IMR-90 (cell line): ENCODE measurements around the gene TECPR2. TPM values are rescaled to one million over a fixed set of nuclear protein-coding genes. Genes with fewer than 3 reads are reported as not detected.

Source experiments
- ATAC-seq: fragments of 200-7000 bp; cut with Tn5 transposase; 2 replicates; pipeline ENCODE4 v1.9.1; 2020; ENCODE audit warnings: low read depth, mild to moderate bottlenecking, moderate library complexity
- BruUV-seq: library from RNA; stranded (reverse); fragments of 400-500 nt; replicated peaks from 2 replicates; lab custom pipeline; 2021; lab: Mats Ljungman, UMichigan
- CTCF ChIA-PET: fragments of 300-600 bp; formaldehyde crosslinking; extraction: SDS; loops from one replicate; lab custom pipeline; 2021; ENCODE audit warnings: antibody characterized with exemption; lab: Yijun Ruan, JAX
- POLR2A ChIA-PET: fragments of 300-600 bp; sonication (Branson Sonifier 250); formaldehyde crosslinking; loops from one replicate; lab custom pipeline; 2022; ENCODE audit warnings: antibody characterized with exemption; ENCODE audit not compliant: unreplicated experiment; lab: Charles Lee
- DNase-seq: peaks from one replicate; pipeline ENCODE4 v3.0.0; 2013
- H2AFZ ChIP-seq: replicated peaks from 2 replicates; pipeline ENCODE3; 2013; ENCODE audit warnings: low read length, mild to moderate bottlenecking; ENCODE audit not compliant: poor library complexity
- H2AK5ac ChIP-seq: 2 replicates; pipeline ENCODE4 v1.6.1; 2013; ENCODE audit warnings: low read depth, low read length, inconsistent platforms
- H2AK9ac ChIP-seq: replicated peaks from 2 replicates; pipeline ENCODE3; 2013; ENCODE audit warnings: mild to moderate bottlenecking, low read depth, low read length, moderate library complexity; ENCODE audit not compliant: poor library complexity
- H2BK120ac ChIP-seq: 2 replicates; pipeline ENCODE4 v1.6.1; 2013; ENCODE audit warnings: low read depth, low read length, inconsistent platforms
- H2BK15ac ChIP-seq: 3 replicates; pipeline ENCODE4 v1.6.1; 2013; ENCODE audit warnings: low read depth, low read length, inconsistent platforms
- H2BK20ac ChIP-seq: 2 replicates; pipeline ENCODE4 v1.6.1; 2013; ENCODE audit warnings: low read depth, mild to moderate bottlenecking, inconsistent platforms, low read length, moderate library complexity
- H2BK5ac ChIP-seq: 2 replicates; pipeline ENCODE4 v1.6.1; 2013; ENCODE audit warnings: mild to moderate bottlenecking, low read depth, low read length, inconsistent platforms; ENCODE audit not compliant: poor library complexity, severe bottlenecking
- H3K14ac ChIP-seq: replicated peaks from 2 replicates; pipeline ENCODE4 v1.6.1; 2013; ENCODE audit warnings: low read depth, low read length, inconsistent platforms
- H3K18ac ChIP-seq: 2 replicates; pipeline ENCODE4 v1.6.1; 2013; ENCODE audit warnings: low read depth, low read length, control low read depth
- H3K23ac ChIP-seq: 2 replicates; pipeline ENCODE4 v1.6.1; 2013; ENCODE audit warnings: low read depth, low read length, inconsistent platforms
- H3K27ac ChIP-seq: 2 replicates; pipeline ENCODE4 v1.5.1; 2013; ENCODE audit warnings: mild to moderate bottlenecking, control low read depth, low read length; ENCODE audit not compliant: insufficient read depth
- H3K27me3 ChIP-seq: 2 replicates; pipeline ENCODE4 v1.6.1; 2013; ENCODE audit warnings: low read length; ENCODE audit not compliant: control insufficient read depth, insufficient read depth
- H3K36me3 ChIP-seq: 2 replicates; pipeline ENCODE4 v1.6.1; 2013; ENCODE audit warnings: low read length, mixed read lengths; ENCODE audit not compliant: control insufficient read depth, insufficient read depth
- H3K4ac ChIP-seq: 2 replicates; pipeline ENCODE4 v1.6.1; 2013; ENCODE audit warnings: low read depth, low read length, inconsistent platforms
- H3K4me1 ChIP-seq: 2 replicates; pipeline ENCODE4 v1.6.1; 2013; ENCODE audit warnings: low read length, mixed read lengths; ENCODE audit not compliant: control insufficient read depth, insufficient read depth
- H3K4me2 ChIP-seq: 2 replicates; pipeline ENCODE4 v1.6.1; 2013; ENCODE audit warnings: low read depth, mild to moderate bottlenecking, control low read depth, low read length, moderate library complexity
- H3K4me3 ChIP-seq: 2 replicates; pipeline ENCODE4 v1.5.1; 2013; ENCODE audit warnings: low read depth, mild to moderate bottlenecking, control low read depth, low read length, moderate library complexity; ENCODE audit not compliant: insufficient read depth
- H3K56ac ChIP-seq: 2 replicates; pipeline ENCODE4 v1.6.1; 2013; ENCODE audit warnings: low read length, inconsistent platforms; ENCODE audit not compliant: insufficient read depth; ENCODE audit errors: extremely low read depth
- H3K79me1 ChIP-seq, 2 experiments: 2 replicates each; pipeline ENCODE4 v1.6.1; 2013; ENCODE audit warnings: low read length in 2 of 2, inconsistent platforms in 1 of 2, low read depth in 1 of 2
- H3K9ac ChIP-seq: 2 replicates; pipeline ENCODE4 v1.6.1; 2013; ENCODE audit warnings: low read depth, low read length, control low read depth
- H3K9me1 ChIP-seq: 2 replicates; pipeline ENCODE4 v1.6.1; 2013; ENCODE audit warnings: low read length, inconsistent platforms; ENCODE audit not compliant: insufficient read depth
- H3K9me3 ChIP-seq: 2 replicates; pipeline ENCODE4 v1.6.1; 2013; ENCODE audit warnings: low read length; ENCODE audit not compliant: control insufficient read depth, insufficient read depth
- H4K20me1 ChIP-seq: 2 replicates; pipeline ENCODE4 v1.6.1; 2013; ENCODE audit warnings: low read length, inconsistent platforms; ENCODE audit not compliant: insufficient read depth
- H4K5ac ChIP-seq: 2 replicates; pipeline ENCODE4 v1.6.1; 2013; ENCODE audit warnings: mild to moderate bottlenecking, low read depth, low read length, control low read depth
- H4K8ac ChIP-seq, 2 experiments: 2 replicates each; pipeline ENCODE4 v1.6.1; 2013; ENCODE audit warnings: low read depth in 2 of 2, low read length in 2 of 2, control low read depth in 1 of 2, inconsistent platforms in 1 of 2
- H4K91ac ChIP-seq: 2 replicates; pipeline ENCODE4 v1.6.1; 2013; ENCODE audit warnings: low read depth, low read length, inconsistent platforms; ENCODE audit not compliant: insufficient read depth
- CEBPB ChIP-seq: IDR thresholded peaks from 2 replicates; pipeline ENCODE4 v1.6.1; 2012; ENCODE audit warnings: low read depth, low read length, improper control_type of control experiment
- CHD1 ChIP-seq: IDR thresholded peaks from 2 replicates; pipeline ENCODE4 v1.6.1; 2012; ENCODE audit warnings: low read depth, low read length, improper control_type of control experiment
- CTCF ChIP-seq: conservative IDR thresholded peaks from 2 replicates; pipeline ENCODE4 v1.5.1; 2012; ENCODE audit warnings: mild to moderate bottlenecking, low read depth, low read length, improper control_type of control experiment
- FOS ChIP-seq: fragments of 150-350 bp; IDR thresholded peaks from 2 replicates; pipeline ENCODE4 v1.6.1; 2016; ENCODE audit warnings: low read depth, low read length
- MAFK ChIP-seq: IDR thresholded peaks from 2 replicates; pipeline ENCODE4 v1.6.1; 2012; ENCODE audit warnings: low read depth, low read length, improper control_type of control experiment
- MAZ ChIP-seq: IDR thresholded peaks from 2 replicates; pipeline ENCODE4 v1.6.1; 2012; ENCODE audit warnings: low read depth, mild to moderate bottlenecking, low read length, improper control_type of control experiment, moderate library complexity, borderline replicate concordance
- MXI1 ChIP-seq: IDR thresholded peaks from 2 replicates; pipeline ENCODE4 v1.6.1; 2012; ENCODE audit warnings: low read depth, mild to moderate bottlenecking, low read length, moderate library complexity, borderline replicate concordance
- NFE2L2 ChIP-seq: fragments of 150-350 bp; IDR thresholded peaks from 2 replicates; pipeline ENCODE4 v1.6.1; 2016; ENCODE audit warnings: low read depth, mild to moderate bottlenecking, low read length
- POLR2A ChIP-seq: IDR thresholded peaks from 2 replicates; pipeline ENCODE4 v1.6.1; 2012; ENCODE audit warnings: mild to moderate bottlenecking, low read depth, low read length
- RAD21 ChIP-seq: IDR thresholded peaks from 2 replicates; pipeline ENCODE4 v1.6.1; 2012; ENCODE audit warnings: low read length, improper control_type of control experiment
- RFX5 ChIP-seq: IDR thresholded peaks from 2 replicates; pipeline ENCODE4 v1.8.0; 2012; ENCODE audit warnings: low read depth, mild to moderate bottlenecking, low read length, moderate library complexity
- SMC3 ChIP-seq: fragments of 150-350 bp; IDR thresholded peaks from 2 replicates; pipeline ENCODE4 v1.6.1; 2016; ENCODE audit warnings: low read depth, mild to moderate bottlenecking, antibody characterized with exemption, low read length, moderate library complexity
- USF2 ChIP-seq: fragments of 150-350 bp; IDR thresholded peaks from 2 replicates; pipeline ENCODE4 v1.6.1; 2017; ENCODE audit warnings: mild to moderate bottlenecking, antibody characterized with exemption, low read length, low read depth
- WGBS, 2 experiments: methylation state at CpG; one replicate each; pipeline versions ENCODE4 v1.1.5 to v1.1.7; 2013; ENCODE audit warnings: missing lambda C conversion rate in 2 of 2; ENCODE audit not compliant: insufficient read length in 1 of 2; ENCODE audit errors: extremely low coverage in 2 of 2; 5-methylcytosine and 5-hydroxymethylcytosine counted together
- dilution Hi-C: fragments of 300-500 bp; cut with HindIII; formaldehyde crosslinking; loops from one replicate; pipeline ENCODE4 v1.14.3; 2018; ENCODE audit warnings: low sequenced_read_pairs; ENCODE audit not compliant: unreplicated experiment
- in situ Hi-C: fragments of 300-500 bp; cut with MboI; formaldehyde crosslinking; loops from 3 replicates; pipeline ENCODE4 v1.14.3; 2019; ENCODE audit warnings: low sequenced_read_pairs, inconsistent platforms, mixed read lengths
- intact Hi-C: fragments of 100-400 bp; cut with micrococcal nuclease; formaldehyde crosslinking; loops from 2 replicates; pipeline ENCODE4 v1.10.0; 2022
- polyA plus RNA-seq, 3 experiments: library from polyadenylated mRNA; depleted of rRNA; stranded (reverse); fragments of >200 nt; gene quantifications; 2 replicates each; pipeline ENCODE4 v1.2.3, GENCODE V29; 2012; ENCODE audit warnings: low replicate concordance in 1 of 3
- total RNA-seq: library from RNA; depleted of rRNA; stranded (reverse); fragments of >200 nt; gene quantifications from 2 replicates; pipeline ENCODE4 v1.2.3, GENCODE V29; 2012

Gene TECPR2
- total and polyA plus RNA-seq, 2 of the 4 experiments (the other 2 are of a cell fraction) = 9.5 to 11.7 TPM

GRCh38 chr14:102452302-102452701 lies 89.6 kb downstream of the TECPR2 start:
- Histone ChIP-seq H3K27ac (no peak overlapping the region), H3K27me3 (no peaks in the 10 kb centered on the region), H4K91ac (no peak overlapping the region), H3K4ac (no peak overlapping the region), H2BK120ac (no peak overlapping the region), H2AK5ac (no peak overlapping the region), H3K36me3 (peaks cover 41% of the 10 kb centered on the region), H2BK20ac (no peak overlapping the region), H4K8ac (no peak overlapping the region), H2AK9ac (no peak overlapping the region), H2BK15ac (no peak overlapping the region), H3K4me3 (no peak overlapping the region), H3K14ac (no peak overlapping the region), H4K5ac (no peak overlapping the region), H3K4me2 (no peak overlapping the region), H2BK5ac (no peak overlapping the region), H3K9me1 (no peaks in the 10 kb centered on the region), H4K20me1 (no peaks in the 10 kb centered on the region), H2AFZ (peak overlapping the region; percentile 26), H3K18ac (no peak overlapping the region), H3K9ac (no peak overlapping the region), H3K4me1 (no peaks in the 10 kb centered on the region), H3K79me1 (no peaks in the 10 kb centered on the region), H3K9me3 (no peaks in the 10 kb centered on the region), H3K23ac (no peak overlapping the region), H3K56ac (no peak overlapping the region)
- dilution Hi-C loops (no loop called here), intact Hi-C loops (no loop called here), in situ Hi-C loops (no loop called here)
- POLR2A ChIA-PET = no interaction called here
- no TSS peak for BruUV-seq
- ATAC-seq = no peak
- CTCF ChIA-PET = interaction anchor here (0.9 to 1.0 kb wide), 2 partner anchors 13 to 14 kb away, joined by 3 to 4 read pairs; no protein-coding TSS in a partner anchor
- 97% methylated on average over 17 of the region's 24 CpGs; no CpG with 5 or more reads in 1 of the 2 experiments for WGBS, 2 experiments
- no peak for DNase-seq
- TF ChIP-seq RFX5 = no peak
- TF ChIP-seq RAD21 = no peak
- TF ChIP-seq FOS = no peak
- TF ChIP-seq CEBPB = no peak
- no peak for TF ChIP-seq CHD1
- no peak for TF ChIP-seq MAFK
- no peak for TF ChIP-seq NFE2L2
- no peak for TF ChIP-seq SMC3
- TF ChIP-seq MXI1 = no peak
- no peak for TF ChIP-seq MAZ
- no peak for TF ChIP-seq POLR2A
- TF ChIP-seq CTCF = no peak
- no peak for TF ChIP-seq USF2
